NCI-H2081 (cell line): ENCODE results near the gene CHCHD3.

ENCODE experiments used
- DNase-seq, 2 experiments: peaks; one replicate each; lab custom pipeline; 2025; lab: John Stamatoyannopoulos, UW

The CHCHD3 gene

DNA sequence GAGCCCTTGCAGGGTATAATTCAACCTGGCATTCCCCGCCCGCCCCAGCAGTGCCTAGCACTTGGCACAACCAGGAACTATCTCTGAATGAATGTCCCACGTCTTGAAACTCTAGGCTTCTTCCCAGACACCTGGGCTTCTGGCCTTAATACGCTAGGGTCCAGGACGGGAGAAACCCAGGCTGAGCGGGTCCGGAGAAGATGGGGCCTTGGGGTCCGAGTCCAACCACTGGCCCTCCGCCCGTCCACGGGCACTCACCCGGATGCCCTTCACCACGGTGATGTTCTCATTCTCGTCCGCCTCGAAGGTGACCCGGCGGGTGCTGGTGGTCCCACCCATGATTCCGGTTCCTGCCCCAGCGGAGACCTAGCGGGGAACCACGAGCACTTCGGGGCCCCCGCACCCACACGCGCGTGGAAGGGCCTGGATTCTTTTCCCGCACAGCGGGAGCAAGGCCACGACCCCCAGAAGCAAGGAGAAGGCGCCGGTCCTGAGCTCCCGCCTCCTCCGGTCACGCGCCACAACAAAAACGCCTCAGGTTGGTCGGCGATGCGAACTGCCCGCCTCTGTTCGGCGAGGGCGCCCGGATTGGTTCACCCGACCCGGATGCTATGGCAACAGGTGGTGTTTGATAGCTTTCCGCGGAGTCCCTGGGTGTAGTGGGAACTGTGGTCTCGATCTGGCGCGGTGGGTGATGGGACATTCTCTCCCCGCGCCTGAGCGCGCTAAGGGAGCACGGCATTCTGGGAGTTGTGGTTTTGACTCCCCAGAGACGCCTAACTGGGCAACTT, at the start of gene CHCHD3:
TSS of gene CHCHD3 (minus strand) at position 492 of the 791 bp plus-strand sequence. CDS start at position 339, 153 bp downstream.
- peak; percentile 99 to 100 for DNase-seq

DNA sequence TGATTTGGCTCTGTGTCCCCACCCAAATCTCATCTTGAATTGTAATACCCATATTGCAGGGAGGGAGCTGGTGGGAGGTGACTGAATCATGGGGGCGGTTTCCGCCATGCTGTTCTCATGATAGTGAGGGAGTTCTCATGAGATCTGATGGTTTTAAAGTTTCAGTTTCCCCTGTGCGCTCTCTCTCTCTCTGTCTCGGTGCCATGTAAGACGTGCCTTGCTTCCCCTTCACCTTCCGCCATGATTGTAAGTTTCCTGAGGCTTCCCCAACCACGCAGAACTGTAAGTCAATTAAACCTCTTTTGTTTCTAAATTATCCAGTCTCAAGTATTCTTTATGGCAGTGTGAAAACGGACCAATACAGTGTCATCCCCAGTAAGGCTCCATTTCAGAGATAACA, 48.3 kb upstream of the CHCHD3 start:
- DNase-seq, result no peak

DNA sequence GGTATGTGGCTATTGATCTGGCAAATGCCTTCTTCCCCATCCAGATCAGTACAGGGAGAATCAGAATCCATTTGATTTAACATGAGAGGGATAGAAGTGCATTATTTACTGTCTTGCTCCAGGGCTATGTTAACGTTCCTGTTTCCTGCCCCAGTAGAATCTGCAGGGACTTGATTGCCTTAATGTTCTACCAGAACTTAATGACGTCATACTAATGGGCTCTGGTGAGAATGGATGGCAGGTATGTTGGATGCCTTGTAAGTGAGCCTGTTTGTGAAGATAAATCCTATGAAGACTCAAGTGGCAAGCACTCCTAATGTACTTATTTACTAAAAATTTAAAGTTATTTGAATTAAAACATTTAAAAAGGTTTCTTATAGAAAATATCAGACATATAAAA, 44.5 kb upstream of the CHCHD3 start:
- DNase-seq, result no peak

DNA sequence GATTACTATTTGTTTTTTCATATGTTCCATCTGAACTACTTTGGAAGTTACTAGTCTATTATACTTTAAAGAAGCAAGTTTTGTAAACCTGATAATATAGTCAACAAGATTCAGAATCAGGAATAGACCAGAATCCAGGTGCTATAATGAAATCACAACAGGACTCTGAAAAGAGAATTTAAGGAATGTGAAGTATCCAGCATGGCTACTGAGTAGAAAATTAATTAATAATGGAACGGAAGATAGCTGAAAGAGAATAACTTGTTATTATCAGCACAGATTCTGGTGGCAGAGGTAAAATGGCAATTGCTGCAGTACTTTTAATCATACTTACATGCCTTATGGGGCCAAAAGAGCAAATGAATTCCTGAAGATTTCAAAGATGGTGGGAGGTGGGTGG, 43.1 kb upstream of the CHCHD3 start:
- no peak for DNase-seq

DNA sequence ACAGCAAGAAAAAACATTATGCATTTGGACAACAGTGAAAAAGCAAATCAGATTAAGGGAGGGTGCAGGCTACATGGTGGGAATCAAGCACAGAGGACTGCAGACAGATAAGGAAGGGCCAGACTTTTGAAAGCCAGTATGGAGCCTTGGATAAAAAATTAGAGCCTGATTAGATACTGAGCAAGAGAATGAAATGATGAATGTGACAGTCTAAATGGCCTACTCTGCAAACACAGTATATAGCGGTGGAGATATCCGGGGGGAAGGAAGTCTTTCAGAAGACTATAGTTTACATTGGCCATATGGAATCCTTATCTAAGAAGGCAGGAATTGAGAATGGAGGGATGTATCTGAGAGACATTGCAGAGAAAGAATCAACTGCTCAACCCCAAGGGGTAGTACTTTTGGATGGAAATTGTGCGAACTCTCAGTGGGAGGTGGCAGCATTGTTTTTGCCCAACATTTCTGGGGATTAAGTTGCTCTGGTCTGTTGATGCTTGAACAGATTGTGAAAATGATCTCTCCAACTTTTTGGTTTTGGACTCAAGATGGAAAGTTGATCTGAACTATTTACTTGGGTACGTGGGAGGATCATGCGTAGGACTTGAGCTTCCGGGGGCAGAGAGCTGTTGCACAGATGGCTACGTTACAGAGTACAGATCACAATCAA, 39.4 kb upstream of the CHCHD3 start:
- DNase-seq, result no peak

DNA sequence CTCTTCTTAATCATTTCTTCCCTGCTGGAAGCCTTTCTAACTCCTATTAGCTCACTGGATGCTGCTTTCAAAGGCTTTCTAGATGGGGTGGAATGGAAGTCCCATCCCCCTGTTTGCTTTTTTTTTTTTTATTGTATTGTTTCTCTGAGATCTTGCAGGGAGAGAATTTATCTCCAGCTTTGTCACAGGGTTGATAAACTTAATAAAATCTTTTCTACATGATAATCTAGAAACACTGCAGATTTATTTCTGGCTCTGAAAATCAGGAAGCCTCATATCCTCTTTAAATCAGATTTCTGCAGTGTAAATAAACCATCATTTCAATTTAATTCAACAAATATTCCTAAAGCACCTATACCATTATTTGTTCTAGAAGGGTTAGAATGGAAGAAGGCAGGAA, 37.2 kb upstream of the CHCHD3 start:
- DNase-seq, result no peak

DNA sequence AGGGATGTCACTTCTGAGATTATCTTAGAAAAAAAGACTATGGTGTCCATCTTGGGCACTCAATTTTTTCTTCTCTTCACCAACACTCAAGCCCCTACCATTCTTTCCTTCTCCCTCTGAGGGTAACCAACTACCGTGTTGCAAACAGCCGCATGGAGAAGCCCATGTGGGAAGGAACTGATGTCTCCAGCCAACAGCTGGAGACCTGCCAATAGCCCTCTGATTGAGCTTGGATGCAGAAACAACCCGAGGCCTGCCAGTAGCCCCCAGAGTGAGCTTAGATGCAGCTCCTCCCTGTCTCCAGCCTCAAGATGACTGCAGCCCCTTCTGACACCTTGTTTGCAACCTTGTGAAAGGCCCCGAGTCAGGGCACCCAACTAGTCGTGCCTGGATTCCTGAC, 36.4 kb upstream of the CHCHD3 start:
- peak; percentile 5 to 10 for DNase-seq

DNA sequence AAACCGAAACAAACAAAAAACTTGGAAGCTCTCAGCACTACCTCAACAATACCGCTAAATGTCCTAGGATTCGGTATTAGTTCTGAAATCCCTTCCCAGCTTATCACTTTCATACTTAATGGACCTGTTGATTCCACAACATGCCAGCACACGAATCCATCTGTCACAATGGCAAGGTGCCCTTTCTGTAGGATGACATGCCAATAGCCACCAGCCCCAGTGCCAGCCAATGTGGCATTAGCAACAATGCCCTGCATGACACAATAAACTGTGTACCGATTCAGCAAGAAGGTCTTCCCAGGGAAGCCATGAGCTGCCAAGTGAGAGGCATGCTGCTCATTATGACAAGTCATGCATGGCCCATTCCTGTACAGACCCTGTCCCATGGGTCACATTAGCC, 35.6 kb upstream of the CHCHD3 start:
- no peak for DNase-seq

DNA sequence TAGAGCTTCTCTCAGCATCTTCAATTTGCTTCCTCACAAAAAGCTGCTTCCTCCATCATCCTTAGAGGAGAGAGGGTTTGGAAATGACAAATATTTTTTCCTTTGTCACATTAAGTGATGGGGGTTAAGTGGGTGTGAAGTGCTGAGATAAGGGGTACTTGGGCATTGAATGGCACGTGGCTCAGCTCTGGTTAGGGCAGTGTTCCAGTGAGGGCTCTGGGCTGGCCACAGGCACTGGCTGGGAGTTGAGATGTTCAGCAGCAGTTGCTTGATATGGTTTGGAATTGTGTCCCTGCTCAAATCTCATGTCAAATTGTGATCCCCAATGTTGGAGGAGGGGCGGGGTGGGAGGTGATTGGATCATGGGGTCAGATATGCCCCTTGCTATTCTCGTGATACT, 33.7 kb upstream of the CHCHD3 start:
- DNase-seq, result no peak

DNA sequence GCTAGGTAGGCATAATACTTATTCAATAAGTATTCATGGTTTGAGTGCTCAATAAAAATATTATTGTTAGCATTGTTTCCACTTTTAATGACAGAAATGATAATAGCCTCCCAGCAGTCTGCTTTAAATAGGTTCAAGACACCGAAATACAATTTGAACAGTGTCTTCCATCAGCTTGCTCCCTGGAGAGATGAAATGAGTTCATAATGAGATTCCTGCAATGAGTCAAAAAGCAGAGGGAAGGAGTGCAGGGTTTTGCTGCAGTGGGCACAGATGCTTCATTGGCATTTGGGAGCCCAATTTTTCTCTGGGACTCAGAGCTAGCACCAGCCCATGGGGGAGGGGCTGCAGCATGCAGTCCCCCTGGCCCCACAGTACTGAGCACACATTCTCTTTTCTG, 32.6 kb upstream of the CHCHD3 start:
- no peak for DNase-seq

DNA sequence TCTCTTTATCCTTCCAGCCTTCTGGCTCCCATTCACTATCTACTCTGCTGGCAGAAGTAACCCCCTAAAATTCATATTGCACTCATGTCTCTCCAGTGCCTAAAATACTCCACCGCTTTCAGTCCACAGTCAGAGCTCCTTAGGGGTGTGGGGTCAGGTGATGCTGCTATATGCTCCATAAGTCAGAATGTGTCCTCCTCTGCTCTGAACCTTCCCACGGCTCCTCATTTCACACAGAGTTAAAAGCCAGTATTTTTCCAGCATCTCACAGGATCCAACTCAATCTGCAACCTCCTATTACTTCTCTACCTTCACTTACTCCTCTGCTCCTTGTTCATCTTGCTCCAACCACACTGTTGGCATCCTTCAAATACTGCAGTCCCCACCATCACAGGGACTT, 31.1 kb upstream of the CHCHD3 start:
- no peak for DNase-seq

DNA sequence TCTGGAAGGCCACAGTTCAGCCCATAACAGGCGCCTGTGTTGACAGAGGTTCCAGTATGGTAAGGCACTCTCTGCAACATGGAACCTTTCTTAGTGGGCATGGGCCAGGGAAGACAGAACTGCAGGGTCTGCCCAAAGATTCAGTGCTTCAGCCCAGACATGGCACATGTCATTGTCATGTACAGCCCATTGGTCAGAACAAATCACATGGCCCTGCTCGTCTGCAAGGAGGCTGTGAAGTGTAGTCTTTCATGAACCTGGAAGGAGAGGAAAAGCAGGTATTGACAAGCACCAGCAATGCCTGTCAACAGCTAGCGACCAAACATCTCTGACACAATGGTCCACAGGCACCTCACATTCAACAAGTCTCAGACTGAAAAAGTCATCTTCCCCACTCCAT, 30.4 kb upstream of the CHCHD3 start:
- DNase-seq, result no peak

DNA sequence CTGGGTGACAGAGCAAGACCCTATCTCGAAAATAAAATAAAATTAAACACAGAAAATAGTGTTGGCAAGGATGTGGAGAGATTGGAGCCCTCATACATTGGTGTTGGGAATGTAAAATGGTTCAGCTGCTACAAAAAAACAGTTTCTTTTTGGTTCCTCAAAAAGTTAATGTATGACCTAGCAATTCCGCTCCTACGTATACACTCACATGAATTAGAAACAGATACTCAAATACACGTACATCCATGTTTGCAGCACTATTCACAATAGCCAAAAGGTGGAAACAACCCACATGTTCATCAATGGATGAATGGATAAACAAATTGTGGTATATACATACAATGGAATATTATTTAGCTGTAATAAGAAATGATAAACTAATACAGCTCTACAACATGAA, 28.4 kb upstream of the CHCHD3 start:
- DNase-seq, result no peak

DNA sequence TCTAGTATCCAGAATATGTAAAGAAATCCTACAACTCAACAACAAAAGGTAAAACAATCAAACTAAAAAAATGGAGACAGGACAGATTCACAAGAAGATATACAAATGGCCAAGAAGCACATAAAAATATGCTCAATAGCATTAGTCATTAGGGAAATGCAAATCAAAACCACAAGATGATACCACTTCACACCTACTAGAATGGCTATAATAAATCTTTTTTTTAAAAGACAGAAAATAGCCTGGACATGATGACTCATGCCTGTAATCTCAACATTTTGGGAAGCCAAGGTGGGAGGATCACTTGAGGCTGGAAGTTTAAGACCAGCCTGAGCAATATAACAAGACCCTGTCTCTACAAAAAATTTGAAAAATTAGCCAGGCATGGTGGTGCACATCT, 27.9 kb upstream of the CHCHD3 start:
- no peak for DNase-seq

DNA sequence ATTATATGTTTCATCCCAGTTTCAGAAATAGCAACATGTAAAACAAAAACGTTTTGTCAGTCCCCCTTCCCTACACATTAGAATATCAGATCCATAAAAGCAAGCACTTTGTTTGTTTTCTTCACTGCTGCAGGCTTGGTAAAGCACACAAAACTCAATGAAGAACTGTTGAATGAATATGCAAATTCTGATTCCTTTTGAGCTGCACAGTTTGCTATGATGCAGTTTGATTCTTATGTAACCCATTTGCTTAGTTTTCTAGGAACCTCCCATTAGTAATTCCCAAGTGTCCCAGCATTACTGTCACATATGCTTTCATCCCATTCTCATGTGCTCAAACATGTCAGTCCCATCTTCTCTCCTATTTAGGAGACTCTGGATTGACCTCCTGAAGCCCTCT, 26.1 kb upstream of the CHCHD3 start:
- DNase-seq, result no peak

DNA sequence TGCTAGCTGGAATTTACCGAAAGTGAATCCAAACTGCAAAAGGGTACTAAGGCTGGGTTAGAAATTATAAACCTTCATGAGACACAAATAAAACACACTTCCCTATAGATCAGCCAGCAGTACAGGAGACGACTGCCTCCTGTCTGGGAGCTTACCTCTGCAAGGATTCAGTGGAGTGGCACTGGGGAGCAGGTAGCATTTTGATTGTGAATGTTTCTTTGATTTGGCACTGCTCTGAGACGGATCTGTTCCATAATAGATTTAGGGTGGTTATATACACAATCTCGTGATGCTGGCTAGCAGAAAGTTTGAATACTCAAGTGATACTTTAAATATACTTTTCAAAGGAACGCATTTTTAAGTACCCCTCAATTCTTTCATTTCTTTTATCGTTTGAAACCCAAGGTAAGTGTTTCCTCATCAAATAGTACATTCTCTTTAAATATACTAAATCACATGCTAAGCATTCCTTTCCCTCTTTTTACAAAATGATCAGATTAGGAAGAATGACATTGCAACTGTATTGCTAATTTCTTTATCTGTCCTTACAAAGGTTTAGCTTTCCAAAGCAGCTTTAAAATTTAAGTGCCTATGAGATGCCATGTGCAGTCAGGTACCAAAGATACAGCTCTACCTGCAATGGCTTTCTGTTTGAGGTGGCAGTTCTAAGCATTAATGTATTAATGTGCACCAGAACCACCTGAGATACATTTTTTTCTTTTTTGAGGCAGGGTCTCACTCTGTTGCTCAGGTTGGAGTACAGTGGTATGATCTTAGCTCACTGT, 20.6 kb upstream of the CHCHD3 start:
- DNase-seq, result no peak

DNA sequence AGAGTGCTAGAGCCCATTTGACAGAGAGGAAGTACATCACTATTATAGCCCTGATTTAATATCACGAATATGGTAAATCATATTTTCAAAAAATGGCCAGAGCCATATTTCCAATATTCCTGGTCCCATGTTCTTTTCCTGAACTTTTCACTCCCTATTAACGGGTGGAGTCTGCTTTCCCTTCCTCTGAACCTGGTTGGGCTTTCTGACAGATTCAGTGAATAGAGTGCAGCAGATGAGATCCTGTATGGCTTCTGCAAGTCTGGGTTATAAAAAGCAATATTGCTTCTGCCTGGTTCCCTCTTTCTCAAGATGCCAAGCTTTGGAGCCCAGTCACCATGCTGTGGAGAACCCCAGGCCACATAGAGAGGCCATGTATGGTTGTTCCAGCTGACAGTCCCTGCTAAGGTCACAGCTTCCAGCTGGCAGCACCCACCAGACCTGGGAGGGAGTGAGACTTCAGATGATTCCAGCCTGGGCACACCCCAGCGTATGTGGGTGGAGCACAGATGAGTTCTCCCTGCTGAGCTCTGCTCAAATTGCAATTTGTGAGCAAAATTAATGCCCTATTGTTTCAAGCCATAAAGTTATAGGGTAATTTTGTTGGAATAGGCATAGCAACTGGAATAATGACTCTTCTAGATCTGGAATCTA, 17.9 kb upstream of the CHCHD3 start:
- no peak for DNase-seq

DNA sequence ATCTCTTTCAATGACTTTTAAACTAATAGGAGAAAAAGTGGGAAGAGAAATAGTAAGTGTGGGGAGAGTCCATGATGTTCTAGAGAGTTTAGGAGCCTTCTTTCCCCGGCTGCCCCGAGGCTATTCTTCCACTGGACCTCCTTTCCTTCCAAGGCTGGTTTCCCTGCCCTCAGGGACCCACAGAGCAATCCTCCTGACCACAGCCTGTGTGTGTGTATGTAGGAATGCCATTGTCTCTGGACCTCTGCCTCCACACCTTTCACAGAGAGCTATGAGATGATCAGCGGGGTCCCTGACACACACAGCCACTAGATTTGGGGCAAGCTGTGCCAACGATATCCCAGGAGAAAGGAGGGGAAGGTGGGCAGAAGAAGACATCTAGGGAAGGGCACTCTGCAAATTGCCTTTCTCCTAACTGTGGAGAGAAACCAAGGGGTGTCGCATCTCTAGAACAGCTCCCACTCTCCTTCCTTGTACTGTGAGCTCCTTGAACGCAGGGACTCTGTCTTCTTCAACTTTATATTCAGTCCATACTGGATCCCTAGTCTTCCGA, 13.3 kb upstream of the CHCHD3 start:
- DNase-seq, result no peak

DNA sequence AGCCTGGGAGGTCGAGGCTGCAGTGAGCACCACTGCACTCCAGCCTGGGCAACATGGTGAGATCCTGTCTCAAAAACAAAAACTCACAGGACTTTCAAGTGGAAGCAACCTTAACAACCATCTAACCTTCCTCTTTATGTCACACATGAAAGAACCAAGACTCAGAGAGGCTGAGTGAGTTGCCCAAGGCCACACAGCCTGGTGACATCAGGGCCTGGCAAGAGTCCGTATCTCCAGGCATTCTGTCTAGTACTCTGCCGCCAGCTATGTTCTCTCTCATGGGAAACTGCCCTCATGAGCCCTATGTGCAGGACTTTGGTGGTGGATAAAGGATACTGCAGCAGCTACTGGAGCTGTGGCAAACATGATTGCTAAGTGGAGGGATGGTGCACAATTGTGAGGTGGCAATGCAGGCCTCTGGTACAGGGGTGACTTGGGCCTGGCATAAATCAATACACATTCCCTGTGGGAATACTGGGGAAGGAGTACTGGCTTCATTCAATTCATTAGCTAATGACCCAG, 10.1 kb upstream of the CHCHD3 start:
- no peak for DNase-seq

DNA sequence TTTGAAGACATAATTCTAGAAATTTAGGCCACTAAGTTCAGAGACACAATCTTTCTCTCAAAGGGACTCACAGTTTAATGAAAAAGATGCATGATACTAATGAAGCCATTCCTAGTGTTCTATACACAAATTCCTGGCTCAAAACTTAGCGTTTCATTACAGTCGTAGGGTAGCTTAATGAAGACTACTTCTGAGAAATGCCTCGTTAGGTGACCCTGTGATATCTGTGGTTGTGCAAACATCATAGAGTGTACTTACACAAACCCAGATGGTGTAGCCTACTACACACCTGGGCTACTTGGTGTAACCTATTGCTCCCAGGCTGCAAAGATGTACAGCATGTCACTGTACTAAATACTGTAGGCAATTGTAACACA, 488 bp upstream of the CHCHD3 start:
- no peak for DNase-seq

DNA sequence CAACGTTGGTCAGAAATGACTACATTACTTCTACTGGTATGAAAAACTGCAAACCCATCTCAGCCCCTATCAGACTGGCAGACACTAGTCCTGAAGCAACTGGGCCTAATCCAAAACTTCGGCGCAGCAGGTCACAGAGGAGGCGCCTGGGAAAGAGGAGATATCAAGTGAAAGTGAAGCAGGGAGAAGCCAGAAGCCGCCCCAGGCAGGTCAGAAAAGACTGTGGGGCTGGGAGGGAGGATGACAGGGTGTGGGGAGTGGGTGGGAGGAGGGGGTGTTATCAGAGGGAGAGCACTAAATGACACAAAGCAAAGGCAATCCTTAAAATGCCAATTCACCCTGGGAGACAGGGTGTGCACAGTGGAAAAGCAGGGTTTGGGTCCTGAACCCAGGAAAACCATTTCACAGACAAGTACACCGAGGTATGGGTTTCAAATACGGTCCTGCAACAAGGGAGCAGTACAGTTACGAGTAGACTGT, 731 bp downstream of the CHCHD3 start:
- DNase-seq, result peak in 1 of 2 experiments; percentile 25

DNA sequence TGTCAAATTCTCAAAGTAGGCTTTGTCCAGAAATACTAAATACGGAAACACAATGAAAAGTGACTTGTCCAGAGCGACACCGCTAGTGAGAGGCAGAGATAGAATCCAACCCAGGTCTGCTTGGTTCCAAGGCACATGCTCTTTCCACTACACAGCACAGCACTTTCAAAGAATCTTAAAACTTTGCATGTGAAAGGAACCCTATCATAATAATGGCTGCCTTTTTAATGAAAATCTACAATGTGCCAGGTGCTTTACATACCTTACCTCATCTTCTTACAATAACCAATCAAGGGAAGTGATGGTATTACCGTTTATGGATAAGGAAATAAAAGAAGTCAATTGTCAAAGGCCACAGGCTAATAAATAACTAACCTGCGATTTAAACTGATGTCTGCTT, 2.6 kb downstream of the CHCHD3 start:
- DNase-seq, result no peak
